Mucosa of descending colon (tissue), 3 donors: Measurements from ENCODE around the gene SFXN4. TPM values are rescaled to one million over a fixed set of nuclear protein-coding genes. Genes with fewer than 3 reads are reported as not detected.
"Not testable (repeated sequence)": the region's sequence is repeated elsewhere in the genome, so short reads cannot be mapped to it uniquely, and the experiment has no call there.

ENCODE experiments used
- ATAC-seq: fragments of 200-7000 bp; cut with Tn5 transposase; one replicate; pipeline ENCODE4 v1.9.1; 2020; ENCODE audit warnings: mild to moderate bottlenecking, moderate library complexity
- DNase-seq, 3 donors: peaks; one replicate each; pipeline ENCODE4 v3.0.0-alpha.2; 2020
- H3K36me3 ChIP-seq: fragments of 200-600 bp; one replicate; pipeline ENCODE4 v1.8.0; 2021; ENCODE audit warnings: low read depth, mild to moderate bottlenecking
- H3K4me1 ChIP-seq: fragments of 200-600 bp; one replicate; pipeline ENCODE4 v1.8.0; 2021; ENCODE audit warnings: low read depth, mild to moderate bottlenecking
- H3K4me3 ChIP-seq: fragments of 200-600 bp; one replicate; pipeline ENCODE4 v1.8.0; 2021; ENCODE audit warnings: mild to moderate bottlenecking
- H3K9me3 ChIP-seq: fragments of 200-600 bp; one replicate; pipeline ENCODE4 v1.8.0; 2021; ENCODE audit warnings: mild to moderate bottlenecking
- CTCF ChIP-seq: fragments of 200-600 bp; IDR thresholded peaks from one replicate; pipeline ENCODE4 v1.8.0; 2022; ENCODE audit warnings: antibody characterized with exemption, mild to moderate bottlenecking
- intact Hi-C, 2 donors: fragments of 100-400 bp; cut with DNase I in 1 of 2; cut with micrococcal nuclease in 1 of 2; formaldehyde crosslinking; loops; one replicate each; pipeline versions ENCODE4 v1.11.0 to v1.11.1; 2022; cut with DNase I, micrococcal nuclease
- total RNA-seq, 3 donors: library from RNA; stranded (reverse); fragmentation: NEBNext Ultra II Directional in 2 of 3; extraction: Animal tissue kit (Norgen Biotek cat#: 25700) in 2 of 3; gene quantifications; one replicate each; pipeline versions ENCODE4 v1.2.1 to v1.2.4, GENCODE V29; 2021 to 2023
- donor health status: DM: no; HTN: no; CAD: no; lungs with moderate emphysema.
- donor health status: DM: no; HTN: no; CAD: no.
- donor health status: DM: no; HTN: yes; CAD: no.

The SFXN4 gene
- total RNA-seq, 3 donors from 2014 or later: 25.4 to 48.8 (median 34.6) TPM

GRCh38 chr10:119116326-119116951 is 49.1 kb downstream of the SFXN4 start:
- TF ChIP-seq CTCF: no peak
- H3K36me3 ChIP-seq: peaks cover 10% of the 10 kb centered on the region
- intact Hi-C loops: no loop called here

GRCh38 chr10:119115926-119116325 is 49.6 kb downstream of the SFXN4 start:
- intact Hi-C loops: no loop called here
- peaks cover 10% of the 10 kb centered on the region for H3K36me3 ChIP-seq
- H3K4me3 ChIP-seq: no peak overlapping the region
- TF ChIP-seq CTCF: no peak
- ATAC-seq: no peak
- H3K9me3 ChIP-seq: no peaks in the 10 kb centered on the region
- H3K4me1 ChIP-seq: no peaks in the 10 kb centered on the region
- no peak for DNase-seq

More at GRCh38 chr10:119116326-119116951, 49.1 kb downstream of the SFXN4 start:
- DNase-seq (no peak), ATAC-seq (no peak)
- Histone ChIP-seq H3K4me3 (no peak overlapping the region), H3K9me3 (no peaks in the 10 kb centered on the region), H3K4me1 (no peaks in the 10 kb centered on the region)

GRCh38 chr10:119113751-119114732 is 51.5 kb downstream of the SFXN4 start:
- TF ChIP-seq CTCF: no peak
- no peaks in the 10 kb centered on the region for H3K4me1 ChIP-seq
- ATAC-seq (peak; percentile 78), DNase-seq (no peak)
- intact Hi-C loops: no loop called here
- H3K36me3 ChIP-seq: peaks cover 10% of the 10 kb centered on the region
- no peak overlapping the region for H3K4me3 ChIP-seq
- no peaks in the 10 kb centered on the region for H3K9me3 ChIP-seq

GRCh38 chr10:119112056-119112455 is 53.5 kb downstream of the SFXN4 start:
- TF ChIP-seq CTCF: no peak
- DNase-seq (no peak), ATAC-seq (no peak)
- Histone ChIP-seq H3K4me1 (no peaks in the 10 kb centered on the region), H3K4me3 (no peak overlapping the region), H3K36me3 (peaks cover 10% of the 10 kb centered on the region), H3K9me3 (no peaks in the 10 kb centered on the region)
- intact Hi-C loops: no loop called here

- H3K4me3 ChIP-seq, H3K9me3 ChIP-seq, DNase-seq, H3K4me1 ChIP-seq, intact Hi-C loops, ATAC-seq: not testable (repeated sequence)
- H3K36me3 ChIP-seq: peaks cover 10% of the 10 kb centered on the region
Observed at GRCh38 chr10:119107771-119108170, 57.7 kb downstream of the SFXN4 start.

- ATAC-seq, H3K4me3 ChIP-seq, H3K9me3 ChIP-seq, intact Hi-C loops, DNase-seq, H3K4me1 ChIP-seq, H3K36me3 ChIP-seq: not testable (repeated sequence)
Observed at GRCh38 chr10:119107106-119107505, 58.4 kb downstream of the SFXN4 start.

GRCh38 chr10:119105899-119106298 is 59.6 kb downstream of the SFXN4 start:
- DNase-seq, H3K4me1 ChIP-seq, H3K4me3 ChIP-seq, H3K9me3 ChIP-seq, ATAC-seq, intact Hi-C loops, H3K36me3 ChIP-seq: not testable (repeated sequence)
